ENCODE results near the gene LRRC31.

Gene LRRC31

GRCh38 chr3:169809230-169809795 is 60.4 kb downstream of the LRRC31 start:
- no peak for TF ChIP-seq CTCF (IDR thresholded peaks at IDR 0.05; ENCODE audit: insufficient read depth, low read depth, low read length, missing control alignments)
- DNase-seq (ENCODE audit: low read depth) = no peak
- H3K4me3 ChIP-seq (ENCODE audit: low read depth, low read length) = no peak overlapping the region

- TF ChIP-seq CTCF (IDR thresholded peaks at IDR 0.05; ENCODE audit: insufficient read depth, low read depth, low read length, missing control alignments) = no peak
- no peak for DNase-seq (ENCODE audit: low read depth)
- H3K4me3 ChIP-seq (ENCODE audit: low read depth, low read length) = no peak overlapping the region
Observed at GRCh38 chr3:169804681-169805080, 65.1 kb downstream of the LRRC31 start.

GRCh38 chr3:169792359-169792758 is 77.4 kb downstream of the LRRC31 start:
- DNase-seq (ENCODE audit: low read depth) = no peak
- TF ChIP-seq CTCF (IDR thresholded peaks at IDR 0.05; ENCODE audit: insufficient read depth, low read depth, low read length, missing control alignments) = no peak
- H3K4me3 ChIP-seq (ENCODE audit: low read depth, low read length) = no peak overlapping the region

- H3K4me3 ChIP-seq (ENCODE audit: low read depth, low read length) = no peak overlapping the region
- no peak for DNase-seq (ENCODE audit: low read depth)
- TF ChIP-seq CTCF (IDR thresholded peaks at IDR 0.05; ENCODE audit: insufficient read depth, low read depth, low read length, missing control alignments) = no peak
Observed at GRCh38 chr3:169790687-169791429, 78.9 kb downstream of the LRRC31 start.

GRCh38 chr3:169790219-169790618 is 79.5 kb downstream of the LRRC31 start:
- H3K4me3 ChIP-seq (ENCODE audit: low read depth, low read length) = no peak overlapping the region
- no peak for TF ChIP-seq CTCF (IDR thresholded peaks at IDR 0.05; ENCODE audit: insufficient read depth, low read depth, low read length, missing control alignments)
- no peak for DNase-seq (ENCODE audit: low read depth)

All from GM12865 (cell line).